Sigmoid colon (tissue), 7 donors: ENCODE results near the gene COBLL1. TPM values are rescaled to one million over a fixed set of nuclear protein-coding genes. Genes with fewer than 3 reads are reported as not detected.

Experiments
- DNase-seq: peaks from one replicate; pipeline ENCODE4 v3.0.0-alpha.2; 2019
- H3K27ac ChIP-seq, 4 donors: fragments of 200-600 bp; sonication (generic); one replicate each; pipeline ENCODE4 v1.5.1; 2016 to 2019; ENCODE audit warnings: mild to moderate bottlenecking in 1 of 4
- H3K27me3 ChIP-seq, 3 donors: fragments of 200-600 bp; sonication (generic); one replicate each; pipeline ENCODE4 v1.5.1; 2019; ENCODE audit warnings: mild to moderate bottlenecking in 1 of 3
- H3K36me3 ChIP-seq, 4 donors: fragments of 200-600 bp; sonication (generic); one replicate each; pipeline ENCODE4 v1.5.1; 2016 to 2019
- H3K4me1 ChIP-seq, 4 donors: fragments of 200-600 bp; sonication (generic); one replicate each; pipeline ENCODE4 v1.5.1; 2017 to 2019
- H3K4me3 ChIP-seq, 4 donors: fragments of 200-600 bp; sonication (generic); one replicate each; pipeline ENCODE4 v1.5.1; 2017 to 2019; ENCODE audit warnings: mild to moderate bottlenecking in 2 of 4, moderate library complexity in 1 of 4
- H3K9me3 ChIP-seq, 4 donors: fragments of 200-600 bp in 3 of 4; sonication (generic) in 3 of 4; one replicate each; pipeline versions ENCODE4 v1.5.1 to v1.6.1; 2013 to 2019
- CTCF ChIP-seq, 4 experiments: fragments of 450-650 bp in 3 of 4; fragments of 200-600 bp in 1 of 4; IDR thresholded peaks; one replicate each; pipeline ENCODE4 v1.5.1; 2016 to 2019; ENCODE audit warnings: antibody characterized with exemption in 4 of 4, mild to moderate bottlenecking in 3 of 4, moderate library complexity in 2 of 4
- EP300 ChIP-seq, 4 donors: sonication (generic); formaldehyde crosslinking; IDR thresholded peaks; one replicate each; pipeline ENCODE4 v1.6.1; 2017; ENCODE audit warnings: antibody characterized with exemption in 4 of 4
- POLR2A ChIP-seq, 2 donors: fragments of 450-650 bp; IDR thresholded peaks; one replicate each; pipeline ENCODE4 v1.6.1; 2016; ENCODE audit warnings: antibody characterized with exemption in 2 of 2, mild to moderate bottlenecking in 2 of 2, moderate library complexity in 2 of 2
- POLR2AphosphoS5 ChIP-seq, 4 donors: sonication (generic); formaldehyde crosslinking; IDR thresholded peaks; one replicate each; pipeline ENCODE4 v1.6.1; 2017; ENCODE audit warnings: antibody characterized with exemption in 4 of 4
- WGBS, 2 donors: extraction: QIAGEN DNeasy Blood & Tissue Kit; methylation state at CpG; one replicate each; pipeline ENCODE4 v1.1.7; 2013; 5-methylcytosine and 5-hydroxymethylcytosine counted together
- intact Hi-C: fragments of 100-400 bp; cut with DNase I; formaldehyde crosslinking; loops from one replicate; pipeline ENCODE4 v1.15.1; 2023
- polyA plus RNA-seq, 3 donors: library from polyadenylated mRNA; stranded (reverse); fragments of 200-250 nt; gene quantifications; one replicate each; pipeline ENCODE4 v1.2.3, GENCODE V29; 2013
- total RNA-seq, 4 donors: library from RNA; depleted of rRNA; stranded (reverse); fragments of >200 nt; gene quantifications; one replicate each; pipeline ENCODE4 v1.1.0, GENCODE V29; 2016
- donor health status: healthy with polysubstance abuse.
- donor health status: Bipolar disorder and iron deficiency.
- donor health status: healthy.

The COBLL1 gene
- total and polyA plus RNA-seq, 7 donors = 3.9 to 22.4 (median 17.6) TPM

- no peak overlapping the region for H3K4me3 ChIP-seq
- no peak for DNase-seq
- H3K27ac ChIP-seq = peak overlapping the region; percentile 30 to 87 (median 75)
- no peaks in the 10 kb centered on the region for H3K36me3 ChIP-seq
- H3K9me3 ChIP-seq = no peaks in the 10 kb centered on the region
- no peaks in the 10 kb centered on the region for H3K27me3 ChIP-seq
- TF ChIP-seq CTCF (IDR thresholded peaks at IDR 0.05) (no peak), EP300 (IDR thresholded peaks at IDR 0.05) (no peak), POLR2A (IDR thresholded peaks at IDR 0.05) (no peak), POLR2AphosphoS5 (IDR thresholded peaks at IDR 0.05) (peak in 1 of 4 donors; percentile 10)
- WGBS, 2 donors = 17 to 38% methylated on average over 1 of the region's 1 CpG
- intact Hi-C loops = no loop called here
- peaks cover 0 to 54% (median 34%) of the 10 kb centered on the region in 4 donors for H3K4me1 ChIP-seq
These were observed 56.2 kb downstream of the COBLL1 start for GRCh38 chr2:164785457-164785856.

GRCh38 chr2:164784376-164784775 is 57.2 kb downstream of the COBLL1 start:
- no peaks in the 10 kb centered on the region for H3K27me3 ChIP-seq
- TF ChIP-seq EP300 (IDR thresholded peaks at IDR 0.05) (no peak), POLR2AphosphoS5 (IDR thresholded peaks at IDR 0.05) (peak in 1 of 4 donors; percentile 25), POLR2A (IDR thresholded peaks at IDR 0.05) (no peak), CTCF (IDR thresholded peaks at IDR 0.05) (no peak)
- intact Hi-C loops = loop anchor here (5.0 kb wide), 1 partner anchor 58 kb away; the partner anchor contains the start of gene COBLL1
- 93 to 94% methylated on average over 2 of the region's 2 CpGs for WGBS, 2 donors
- peaks cover 0 to 54% (median 34%) of the 10 kb centered on the region in 4 donors for H3K4me1 ChIP-seq
- H3K36me3 ChIP-seq = no peaks in the 10 kb centered on the region
- H3K4me3 ChIP-seq = no peak overlapping the region
- no peak for DNase-seq
- no peaks in the 10 kb centered on the region for H3K9me3 ChIP-seq
- H3K27ac ChIP-seq = peak overlapping the region; percentile 30 to 87 (median 75)

GRCh38 chr2:164782323-164782722 is 59.3 kb downstream of the COBLL1 start:
- H3K4me1 ChIP-seq = peaks cover 0 to 54% (median 34%) of the 10 kb centered on the region in 4 donors
- H3K27me3 ChIP-seq = no peaks in the 10 kb centered on the region
- 87 to 91% methylated on average over 2 of the region's 2 CpGs for WGBS, 2 donors
- no peaks in the 10 kb centered on the region for H3K9me3 ChIP-seq
- H3K27ac ChIP-seq = peak overlapping the region in 3 of 4 donors; percentile 17 to 87 (median 84)
- H3K36me3 ChIP-seq = no peaks in the 10 kb centered on the region
- H3K4me3 ChIP-seq = no peak overlapping the region
- TF ChIP-seq EP300 (IDR thresholded peaks at IDR 0.05) (no peak), CTCF (IDR thresholded peaks at IDR 0.05) (no peak), POLR2A (IDR thresholded peaks at IDR 0.05) (no peak), POLR2AphosphoS5 (IDR thresholded peaks at IDR 0.05) (no peak)
- intact Hi-C loops = loop anchor here (5.0 kb wide), 1 partner anchor 60 kb away; the partner anchor contains the start of gene COBLL1
- DNase-seq = no peak

- H3K36me3 ChIP-seq = no peaks in the 10 kb centered on the region
- H3K27ac ChIP-seq = peak overlapping the region in 2 of 4 donors; percentile 84 to 87
- no peaks in the 10 kb centered on the region for H3K27me3 ChIP-seq
- DNase-seq = no peak
- intact Hi-C loops = loop anchor here (5.0 kb wide), 1 partner anchor 61 kb away; the partner anchor contains the start of gene COBLL1
- H3K9me3 ChIP-seq = no peaks in the 10 kb centered on the region
- 29 to 62% methylated on average over 1 of the region's 1 CpG for WGBS, 2 donors
- no peak overlapping the region for H3K4me3 ChIP-seq
- peaks cover 0 to 52% (median 34%) of the 10 kb centered on the region in 4 donors for H3K4me1 ChIP-seq
- TF ChIP-seq CTCF (IDR thresholded peaks at IDR 0.05) (no peak), EP300 (IDR thresholded peaks at IDR 0.05) (no peak), POLR2AphosphoS5 (IDR thresholded peaks at IDR 0.05) (no peak), POLR2A (IDR thresholded peaks at IDR 0.05) (no peak)
These were observed 60.2 kb downstream of the COBLL1 start for GRCh38 chr2:164781394-164781793.
